ENCODE results near the gene NUAK2.

Gene NUAK2

GRCh38 chr1:205346956-205347574 is 25.5 kb upstream of the NUAK2 start:
- DNase-seq: no peak

- no peak for DNase-seq
Observed at GRCh38 chr1:205345761-205346160, 24.2 kb upstream of the NUAK2 start.

GRCh38 chr1:205344066-205344928 is 22.8 kb upstream of the NUAK2 start:
- DNase-seq: peak; percentile 19 to 64 (median 44)

- peak; percentile 17 to 52 (median 24) for DNase-seq
Observed at GRCh38 chr1:205343431-205344065, 22.0 kb upstream of the NUAK2 start.

GRCh38 chr1:205342986-205343385 is 21.4 kb upstream of the NUAK2 start:
- no peak for DNase-seq

- DNase-seq: no peak
Observed at GRCh38 chr1:205340676-205341075, 19.1 kb upstream of the NUAK2 start.

- no peak for DNase-seq
Observed at GRCh38 chr1:205339717-205340116, 18.2 kb upstream of the NUAK2 start.

- no peak for DNase-seq
Observed at GRCh38 chr1:205339197-205339702, 17.7 kb upstream of the NUAK2 start.

GRCh38 chr1:205338011-205338410 is 16.5 kb upstream of the NUAK2 start:
- DNase-seq: no peak

GRCh38 chr1:205337481-205337880 is 15.9 kb upstream of the NUAK2 start:
- DNase-seq: no peak

- DNase-seq: peak; percentile 82 to 92 (median 86)
Observed at GRCh38 chr1:205335692-205336091, 14.1 kb upstream of the NUAK2 start.

GRCh38 chr1:205332015-205332791 is 10.7 kb upstream of the NUAK2 start:
- no peak for DNase-seq

GRCh38 chr1:205330150-205330549 is 8.6 kb upstream of the NUAK2 start:
- no peak for DNase-seq

- no peak for DNase-seq
Observed at GRCh38 chr1:205329719-205330118, 8.2 kb upstream of the NUAK2 start.

- DNase-seq: no peak
Observed at GRCh38 chr1:205328476-205328875, 6.9 kb upstream of the NUAK2 start.

- DNase-seq: no peak
Observed at GRCh38 chr1:205326812-205327466, 5.4 kb upstream of the NUAK2 start.

- peak; percentile 80 to 87 (median 82) for DNase-seq
Observed at GRCh38 chr1:205325334-205325884, 3.9 kb upstream of the NUAK2 start.

GRCh38 chr1:205324781-205325180 is 3.2 kb upstream of the NUAK2 start:
- DNase-seq: peak in 1 of 4 experiments; percentile 10

- DNase-seq: no peak
Observed at GRCh38 chr1:205323794-205324193, 2.2 kb upstream of the NUAK2 start.

GRCh38 chr1:205321959-205322283 is 376 bp upstream of the NUAK2 start:
- no peak for DNase-seq

GRCh38 chr1:205319081-205320018 is 2.2 kb downstream of the NUAK2 start:
- DNase-seq: peak; percentile 42 to 60 (median 52)
